ENCODE data around the gene MAGEB10. TPM values are rescaled to one million over a fixed set of nuclear protein-coding genes. Genes with fewer than 3 reads are reported as not detected.

Gene MAGEB10
- polyA plus RNA-seq, 6 donors from 2014 or later: not detected

DNA sequence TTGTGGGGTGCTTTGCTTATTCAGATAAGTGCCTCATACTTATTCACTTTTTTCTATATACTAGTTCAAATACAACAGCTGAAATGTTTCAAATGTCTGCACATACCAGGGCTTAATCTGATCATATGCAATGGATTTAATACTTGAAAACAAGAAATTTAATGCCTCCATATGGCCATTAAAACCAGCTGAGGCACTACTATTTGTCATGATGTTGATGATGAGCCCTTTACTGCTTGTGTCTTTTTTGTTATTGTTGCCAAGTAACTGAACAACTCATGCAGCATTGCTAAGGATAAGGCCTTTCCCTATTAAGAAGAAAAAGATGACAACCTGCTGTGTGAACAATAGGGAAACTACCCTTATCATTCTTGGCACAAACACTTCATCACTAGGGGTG, 52.5 kb downstream of the MAGEB10 start:
- ATAC-seq (ENCODE audit: low read depth in 2 of 2) (no peak), DNase-seq (no peak)
- peaks cover 0 to 8% (median 2%) of the 10 kb centered on the region in 7 donors for H3K9me3 Mint-ChIP-seq
- H3K4me1 Mint-ChIP-seq: no peaks in the 10 kb centered on the region
- H3K36me3 Mint-ChIP-seq: no peaks in the 10 kb centered on the region
- no peak overlapping the region for H3K4me3 Mint-ChIP-seq
- H3K27me3 Mint-ChIP-seq: no peaks in the 10 kb centered on the region
- H3K27ac Mint-ChIP-seq: no peak overlapping the region

DNA sequence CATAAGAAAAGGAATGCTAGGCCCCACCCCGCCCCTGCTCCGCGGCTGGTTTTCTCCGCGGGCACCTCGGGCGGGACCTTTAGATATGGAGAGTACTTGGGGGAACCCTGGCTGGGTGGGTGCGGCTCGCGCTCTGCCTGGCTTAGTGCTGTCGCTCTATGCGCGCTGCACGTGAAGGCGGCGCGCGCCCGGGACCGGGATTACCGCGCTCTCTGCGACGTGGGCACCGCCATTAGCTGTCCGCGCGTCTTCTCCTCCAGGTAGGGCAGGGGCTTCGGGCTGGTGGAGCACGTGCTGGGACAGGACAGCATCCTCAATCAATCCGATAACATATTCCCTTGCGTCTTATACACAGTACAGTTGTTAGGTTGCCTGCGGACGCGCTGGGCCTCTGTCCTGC, 56.0 kb downstream of the MAGEB10 start:
- Mint-ChIP-seq H3K27me3 (no peaks in the 10 kb centered on the region), H3K9me3 (peaks cover 0 to 8% (median 2%) of the 10 kb centered on the region in 7 donors), H3K4me1 (no peaks in the 10 kb centered on the region), H3K27ac (no peak overlapping the region), H3K36me3 (no peaks in the 10 kb centered on the region), H3K4me3 (no peak overlapping the region)
- DNase-seq (no peak), ATAC-seq (ENCODE audit: low read depth in 2 of 2) (no peak)

Other genes with a start within 250 kb of the MAGEB10 start
- not detected for gene DCAF8L2, start 217.6 kb upstream of the MAGEB10 start, polyA plus RNA-seq (ENCODE audit: low read depth in 6 of 6)
- not detected for gene DCAF8L1, start 173.5 kb downstream of the MAGEB10 start, polyA plus RNA-seq (ENCODE audit: low read depth in 6 of 6)

Data from naive B cell (primary cell).